SU-DHL-6 (cell line): Measurements from ENCODE around the gene KCNQ4.

Source experiments
- H2AFZ ChIP-seq: fragments of 200-600 bp; sonication (generic); 2 replicates; pipeline ENCODE4 v1.6.1; 2014; ENCODE audit warnings: low read depth, mild to moderate bottlenecking, moderate library complexity, mixed read lengths, antibody characterized with exemption, low read length; ENCODE audit not compliant: severe bottlenecking
- H3F3A ChIP-seq: fragments of 200-600 bp; shearing (Covaris generic); 2 replicates; pipeline ENCODE4 v1.6.0; 2016; ENCODE audit warnings: antibody characterized with exemption, mild to moderate bottlenecking; ENCODE audit not compliant: insufficient read depth
- H3K27ac ChIP-seq: fragments of 200-600 bp; sonication (generic); 2 replicates; pipeline ENCODE4 v1.5.1; 2016; ENCODE audit warnings: low read depth, mild to moderate bottlenecking, low read length, moderate library complexity, mixed read lengths
- H3K27me3 ChIP-seq: fragments of 200-600 bp; sonication (generic), shearing (Covaris generic); 2 replicates; pipeline ENCODE4 v1.6.0; 2014; ENCODE audit warnings: mild to moderate bottlenecking, low read length
- H3K36me3 ChIP-seq: fragments of 200-600 bp; sonication (generic); 2 replicates; pipeline ENCODE4 v1.6.1; 2014; ENCODE audit warnings: mild to moderate bottlenecking, low read length, mixed read lengths
- H3K4me2 ChIP-seq: fragments of 300-600, 200-600 bp; shearing (Covaris generic), sonication (generic); 2 replicates; pipeline ENCODE4 v1.6.0; 2014; ENCODE audit warnings: low read length, low read depth, mild to moderate bottlenecking; ENCODE audit not compliant: poor library complexity, severe bottlenecking
- H3K4me3 ChIP-seq: fragments of 200-600 bp; sonication (generic); 2 replicates; pipeline ENCODE4 v1.5.1; 2014; ENCODE audit warnings: antibody characterized with exemption, low read length, mild to moderate bottlenecking, mixed read lengths; ENCODE audit not compliant: insufficient read depth, poor library complexity, severe bottlenecking
- H3K79me2 ChIP-seq: fragments of 200-600 bp; sonication (generic); 2 replicates; pipeline ENCODE4 v1.6.1; 2014; ENCODE audit warnings: mild to moderate bottlenecking, low read length, moderate library complexity; ENCODE audit not compliant: insufficient read depth
- H3K9ac ChIP-seq: fragments of 200-600 bp; sonication (generic); 2 replicates; pipeline ENCODE4 v1.7.0; 2014; ENCODE audit warnings: mild to moderate bottlenecking, low read length
- H3K9me2 ChIP-seq: fragments of 200-600 bp; sonication (generic); replicated peaks from 2 replicates; pipeline ENCODE4 v1.6.1; 2014; ENCODE audit warnings: low read length; ENCODE audit not compliant: insufficient read depth
- H3K9me3 ChIP-seq: fragments of 200-600 bp; sonication (generic); 2 replicates; pipeline ENCODE4 v1.6.1; 2014; ENCODE audit warnings: low read length, mixed read lengths; ENCODE audit not compliant: insufficient read depth
- H4K20me1 ChIP-seq: fragments of 200-600 bp; sonication (generic); 2 replicates; pipeline ENCODE4 v1.6.1; 2014; ENCODE audit warnings: low read depth, mild to moderate bottlenecking, antibody characterized with exemption, low read length, moderate library complexity, mixed read lengths
- EZH2phosphoT487 ChIP-seq: fragments of 200-600 bp; sonication (generic), shearing (Covaris generic); conservative IDR thresholded peaks from 2 replicates; pipeline ENCODE4 v1.6.1; 2018; ENCODE audit warnings: mild to moderate bottlenecking, antibody characterized with exemption, low read length, moderate library complexity, mixed read lengths
- TF ChIP-seq, protein P1 (sequence below): fragments of 200-600 bp; sonication (generic); IDR thresholded peaks from one replicate; pipeline ENCODE4 v1.5.1; 2017; ENCODE audit warnings: antibody characterized with exemption, mild to moderate bottlenecking, low read length, moderate library complexity; ENCODE audit not compliant: insufficient read depth, poor library complexity, severe bottlenecking

KCNQ4 gene

DNA sequence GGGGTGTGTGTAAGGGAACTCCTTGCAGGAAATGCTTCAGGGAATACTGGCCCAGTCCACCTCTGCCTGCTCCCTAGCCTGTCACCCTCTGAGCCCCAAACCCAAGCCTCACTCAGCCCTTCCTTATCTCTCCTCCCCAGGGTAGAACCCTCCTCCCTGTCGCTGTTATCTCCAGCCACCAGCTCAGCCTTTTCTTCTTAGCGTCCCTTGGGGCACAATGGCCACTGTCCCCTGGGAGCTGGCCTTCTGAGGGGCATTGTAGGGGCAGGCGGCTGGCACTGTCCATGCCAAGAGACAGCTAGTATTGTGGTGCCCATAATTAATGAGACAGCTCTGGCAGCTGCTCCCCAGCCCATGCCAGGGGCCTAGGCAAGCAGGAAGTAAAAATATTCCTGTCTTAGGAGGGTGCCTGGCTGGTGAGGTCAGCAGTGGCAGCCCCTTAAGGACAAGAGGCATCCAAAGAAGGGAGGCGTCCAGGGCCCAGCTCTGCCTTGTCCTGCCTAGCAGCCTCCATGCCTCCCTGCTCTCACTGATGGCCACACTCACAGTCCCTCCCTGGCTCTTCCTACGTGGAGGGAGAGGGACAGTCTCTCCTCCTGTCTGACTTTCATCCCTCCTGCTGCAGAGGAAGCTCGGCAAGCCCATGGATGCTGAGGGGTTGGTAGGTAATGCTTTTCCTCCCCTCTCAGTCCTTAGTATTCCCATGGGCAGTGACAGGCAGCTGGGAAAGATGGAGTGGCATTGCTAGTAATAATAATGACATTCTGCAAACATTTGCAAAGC lies 37.5 kb downstream of the KCNQ4 start:
- Histone ChIP-seq H3K9ac (no peak overlapping the region), H3K4me2 (no peak overlapping the region), H3K27ac (no peak overlapping the region), H3K27me3 (no peaks in the 10 kb centered on the region), H3K9me3 (no peaks in the 10 kb centered on the region), H3K9me2 (no peaks in the 10 kb centered on the region), H4K20me1 (no peaks in the 10 kb centered on the region), H3F3A (no peaks in the 10 kb centered on the region), H3K79me2 (no peaks in the 10 kb centered on the region), H3K36me3 (no peaks in the 10 kb centered on the region), H3K4me3 (no peak overlapping the region), H2AFZ (no peak overlapping the region)
- TF ChIP-seq, protein P1, sequence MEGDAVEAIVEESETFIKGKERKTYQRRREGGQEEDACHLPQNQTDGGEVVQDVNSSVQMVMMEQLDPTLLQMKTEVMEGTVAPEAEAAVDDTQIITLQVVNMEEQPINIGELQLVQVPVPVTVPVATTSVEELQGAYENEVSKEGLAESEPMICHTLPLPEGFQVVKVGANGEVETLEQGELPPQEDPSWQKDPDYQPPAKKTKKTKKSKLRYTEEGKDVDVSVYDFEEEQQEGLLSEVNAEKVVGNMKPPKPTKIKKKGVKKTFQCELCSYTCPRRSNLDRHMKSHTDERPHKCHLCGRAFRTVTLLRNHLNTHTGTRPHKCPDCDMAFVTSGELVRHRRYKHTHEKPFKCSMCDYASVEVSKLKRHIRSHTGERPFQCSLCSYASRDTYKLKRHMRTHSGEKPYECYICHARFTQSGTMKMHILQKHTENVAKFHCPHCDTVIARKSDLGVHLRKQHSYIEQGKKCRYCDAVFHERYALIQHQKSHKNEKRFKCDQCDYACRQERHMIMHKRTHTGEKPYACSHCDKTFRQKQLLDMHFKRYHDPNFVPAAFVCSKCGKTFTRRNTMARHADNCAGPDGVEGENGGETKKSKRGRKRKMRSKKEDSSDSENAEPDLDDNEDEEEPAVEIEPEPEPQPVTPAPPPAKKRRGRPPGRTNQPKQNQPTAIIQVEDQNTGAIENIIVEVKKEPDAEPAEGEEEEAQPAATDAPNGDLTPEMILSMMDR, result no peak
- TF ChIP-seq EZH2phosphoT487, result no peak

DNA sequence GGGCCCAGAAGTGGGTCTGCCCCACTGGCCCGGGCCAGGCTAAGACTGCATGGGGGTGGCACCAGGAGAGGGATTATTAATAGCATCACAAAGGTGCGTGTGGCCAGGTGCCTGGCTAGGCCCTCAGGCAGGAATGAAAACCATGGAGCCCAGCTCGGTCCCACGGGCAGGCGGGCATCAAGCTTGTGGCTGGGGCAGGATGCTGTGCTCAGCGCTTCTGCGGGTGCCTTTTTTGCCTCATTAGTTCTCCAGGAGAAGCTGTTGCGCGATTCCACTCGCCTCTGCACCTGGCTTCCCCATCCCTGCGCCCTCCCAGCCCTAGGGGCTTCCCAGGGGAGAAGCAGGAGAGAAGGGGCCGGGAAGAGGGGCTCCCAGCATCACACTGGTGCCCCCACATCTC lies 39.3 kb downstream of the KCNQ4 start:
- no peak for TF ChIP-seq EZH2phosphoT487
- TF ChIP-seq, protein P1, result no peak
- Histone ChIP-seq H4K20me1 (no peaks in the 10 kb centered on the region), H3K9me3 (no peaks in the 10 kb centered on the region), H2AFZ (no peak overlapping the region), H3K9me2 (no peaks in the 10 kb centered on the region), H3K36me3 (no peaks in the 10 kb centered on the region), H3K27me3 (no peaks in the 10 kb centered on the region), H3K4me3 (no peak overlapping the region), H3K27ac (no peak overlapping the region), H3K79me2 (no peaks in the 10 kb centered on the region), H3K9ac (no peak overlapping the region), H3K4me2 (no peak overlapping the region), H3F3A (no peaks in the 10 kb centered on the region)

DNA sequence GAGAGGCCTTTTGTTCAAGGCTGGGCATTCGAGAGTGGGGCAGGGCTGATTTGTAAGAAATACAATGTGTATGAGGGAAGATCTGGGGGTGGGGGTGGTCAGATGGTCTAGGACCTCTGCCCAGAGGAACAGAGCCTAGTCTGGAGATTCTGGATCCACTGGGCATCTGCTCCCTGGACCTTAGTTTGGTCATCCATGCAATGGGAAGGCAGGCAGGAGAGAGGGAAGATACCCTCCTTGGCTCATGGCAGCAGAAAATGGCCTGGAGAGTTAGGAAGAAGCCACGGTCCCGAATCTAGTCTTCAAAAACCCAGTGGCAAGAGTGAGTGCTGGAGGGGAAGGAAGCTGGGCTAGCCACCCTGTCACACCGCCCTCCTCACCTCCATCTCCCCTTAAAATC lies 39.8 kb downstream of the KCNQ4 start:
- no peaks in the 10 kb centered on the region for H3K27me3 ChIP-seq
- H3K4me2 ChIP-seq, result no peak overlapping the region
- no peaks in the 10 kb centered on the region for H3F3A ChIP-seq
- no peaks in the 10 kb centered on the region for H3K79me2 ChIP-seq
- H3K36me3 ChIP-seq, result no peaks in the 10 kb centered on the region
- no peaks in the 10 kb centered on the region for H4K20me1 ChIP-seq
- no peak overlapping the region for H2AFZ ChIP-seq
- no peaks in the 10 kb centered on the region for H3K9me2 ChIP-seq
- no peak overlapping the region for H3K27ac ChIP-seq
- H3K9me3 ChIP-seq, result no peaks in the 10 kb centered on the region
- no peak overlapping the region for H3K9ac ChIP-seq
- no peak overlapping the region for H3K4me3 ChIP-seq
- TF ChIP-seq, protein P1, result no peak
- TF ChIP-seq EZH2phosphoT487, result no peak
